CMK (cell line): Measurements from ENCODE around the gene RPS6KA2.
"Not testable (repeated sequence)": the region's sequence is repeated elsewhere in the genome, so short reads cannot be mapped to it uniquely, and the experiment has no call there.

Experiments
- DNase-seq: peaks from one replicate; pipeline ENCODE4 v3.0.0-alpha.2; 2010; ENCODE audit warnings: low read depth

RPS6KA2 gene

DNA sequence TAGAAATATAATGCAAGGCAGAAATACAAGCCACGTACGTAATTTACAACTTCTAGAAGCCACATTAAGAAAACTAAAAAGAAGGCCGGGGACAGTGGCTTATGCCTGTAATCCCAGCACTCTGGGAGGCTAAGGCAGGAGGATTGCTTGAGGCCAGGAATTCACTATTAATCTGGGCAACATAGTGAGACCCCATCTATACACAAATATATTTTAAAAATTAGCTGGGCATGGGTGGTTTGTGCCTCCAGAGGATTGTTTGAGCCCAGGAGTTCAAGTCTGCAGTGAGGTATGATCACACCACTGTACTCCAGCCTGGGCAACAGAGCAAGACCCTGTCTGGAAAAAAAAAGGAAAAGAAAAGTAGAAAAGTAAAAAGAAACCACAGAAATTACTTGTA lies 256.6 kb downstream of the RPS6KA2 start:
- no peak for DNase-seq

DNA sequence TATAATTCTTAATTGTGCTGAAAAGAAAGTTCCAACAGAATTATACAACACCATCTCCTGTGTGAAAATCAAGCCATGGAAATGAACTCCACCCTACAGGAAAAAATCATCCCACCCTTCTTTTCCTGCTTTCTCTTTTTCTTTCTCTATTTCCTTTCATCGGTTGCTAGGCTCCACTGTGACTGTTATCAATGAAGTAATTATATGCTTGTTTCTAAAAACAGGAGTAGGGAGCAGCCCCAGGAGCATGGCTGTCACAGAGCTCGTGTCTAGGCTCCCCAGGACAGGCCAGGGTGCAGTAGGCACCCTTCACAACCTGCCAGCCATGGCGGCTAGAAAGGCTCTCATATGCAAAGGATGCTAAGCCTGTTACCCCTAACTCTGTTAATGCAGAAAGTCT lies 257.3 kb downstream of the RPS6KA2 start:
- no peak for DNase-seq

GRCh38 chr6:166366921-166367320 lies 260.1 kb downstream of the RPS6KA2 start:
- DNase-seq = no peak

DNA sequence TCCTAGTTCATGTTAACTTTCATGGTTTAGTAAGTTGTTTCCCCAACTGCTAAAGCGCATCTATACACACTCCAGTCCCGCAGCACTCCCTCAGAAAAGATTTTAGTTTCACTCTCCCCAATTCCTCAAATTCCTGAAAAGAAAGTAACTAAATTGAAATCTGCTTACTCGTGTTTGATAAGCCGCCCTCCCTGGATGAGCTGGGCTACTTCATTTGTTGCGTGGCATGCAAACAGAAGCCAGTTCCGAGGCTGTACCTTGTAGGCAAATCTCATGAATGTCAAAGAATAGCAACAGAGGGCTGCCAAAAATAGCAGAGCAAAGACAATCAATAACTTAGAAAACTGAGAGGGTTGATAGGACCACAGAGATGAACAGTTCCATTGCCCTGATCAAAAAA lies 261.2 kb downstream of the RPS6KA2 start:
- no peak for DNase-seq

DNA sequence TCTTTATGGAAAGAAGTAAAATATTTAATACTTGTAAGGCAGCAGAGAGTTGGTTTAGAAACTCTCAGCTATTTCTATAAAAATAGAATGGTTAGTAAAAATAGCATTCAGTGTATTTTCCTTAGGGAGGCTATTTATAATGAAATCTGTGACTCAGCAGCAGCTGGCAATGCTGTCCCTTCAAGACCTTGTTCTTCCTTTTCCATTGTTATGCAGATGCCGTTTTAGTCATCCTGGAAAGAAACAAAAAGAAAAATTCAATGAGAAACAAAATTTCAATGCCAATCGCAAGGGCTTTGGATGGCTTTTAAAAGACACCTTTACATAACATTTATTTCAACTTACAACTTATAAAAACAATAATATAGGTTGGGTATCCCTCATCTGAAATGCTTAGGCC lies 261.8 kb downstream of the RPS6KA2 start:
- no peak for DNase-seq

DNA sequence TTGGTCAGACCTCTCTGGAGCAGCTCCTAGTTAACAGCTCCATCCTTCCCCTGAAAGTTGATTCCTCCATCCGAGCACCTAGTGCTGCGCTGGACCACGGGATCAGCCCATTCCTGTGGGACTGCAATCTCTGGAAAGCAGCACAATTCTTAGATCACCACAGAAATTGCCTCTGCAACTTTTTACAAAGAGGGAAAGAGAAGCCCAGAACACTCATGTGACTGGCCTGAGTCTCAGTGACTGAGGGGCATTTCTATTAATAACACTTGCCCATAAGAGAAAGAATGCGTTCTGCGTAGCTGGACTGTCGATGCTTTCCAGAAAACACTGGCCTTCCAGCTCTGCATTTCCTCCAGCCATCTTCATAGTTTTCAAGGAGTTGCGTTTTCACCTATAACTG lies 262.6 kb downstream of the RPS6KA2 start:
- DNase-seq = no peak

DNA sequence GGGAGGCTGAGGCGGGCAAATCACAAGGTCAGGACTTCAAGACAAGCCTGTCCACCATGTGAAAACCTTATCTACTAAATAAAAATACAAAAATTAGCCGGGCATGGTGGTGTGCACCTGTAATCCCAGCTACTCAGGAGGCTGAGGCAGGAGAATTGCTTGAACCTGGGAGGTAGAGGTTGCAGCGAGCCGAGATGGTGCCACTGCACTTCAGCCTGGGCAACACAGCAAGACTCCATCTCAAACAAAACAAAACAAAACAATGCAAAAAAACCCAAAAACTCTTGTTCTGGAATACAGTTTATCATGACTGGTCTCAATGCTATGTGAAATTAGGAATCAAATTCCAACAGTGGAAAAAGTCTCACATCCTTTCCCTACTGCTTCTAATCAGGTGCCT lies 264.6 kb downstream of the RPS6KA2 start:
- not testable (repeated sequence) for DNase-seq

GRCh38 chr6:166361077-166361429 lies 266.0 kb downstream of the RPS6KA2 start:
- no peak for DNase-seq

DNA sequence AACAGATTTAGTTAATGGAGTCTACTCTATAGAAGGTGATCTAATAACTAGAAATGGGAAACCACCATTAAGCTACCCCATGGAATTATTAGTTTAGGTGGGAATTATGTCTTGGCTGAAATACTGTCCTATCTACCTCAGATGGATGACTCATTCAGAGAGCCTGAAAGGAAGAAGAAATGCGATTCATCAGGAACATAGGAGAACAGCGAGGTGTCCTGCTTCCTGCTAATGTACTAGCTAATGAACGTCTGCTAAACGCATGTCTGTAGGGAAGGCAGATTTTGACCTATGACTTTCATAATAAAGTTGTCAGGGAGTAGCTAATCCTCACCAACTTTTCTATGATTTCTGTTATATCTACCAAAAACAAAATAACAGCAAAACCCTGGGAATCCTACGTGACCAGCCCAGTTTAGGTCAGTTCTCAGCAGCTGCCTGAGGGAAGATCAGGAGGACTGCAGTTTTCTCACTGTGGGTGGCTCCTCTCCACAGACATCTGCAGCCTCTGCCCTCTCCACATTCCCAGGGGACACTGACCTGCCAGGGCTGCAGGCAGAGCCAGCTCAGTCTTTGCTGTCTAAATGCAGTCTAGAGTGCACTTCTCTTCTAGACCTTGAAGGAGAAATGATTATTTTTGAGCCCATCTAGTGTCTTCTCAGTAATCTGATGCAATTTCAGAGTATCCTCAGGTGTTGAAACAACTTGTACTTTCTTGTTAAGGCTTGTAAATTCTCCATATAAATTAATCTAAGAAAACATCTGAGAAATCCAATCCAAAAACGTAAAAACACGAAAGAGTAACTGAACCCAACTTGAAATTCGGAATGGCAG lies 266.6 kb downstream of the RPS6KA2 start:
- DNase-seq = no peak
